CD4-positive, alpha-beta T cell treated with Interleukin-12 subunit alpha and Interleukin-12 subunit beta, for 1 hour (primary cell): ENCODE data around the gene PRRT3.

ENCODE experiments used
- DNase-seq: peaks from one replicate; pipeline ENCODE4 v3.0.0-alpha.2; 2020

Gene PRRT3

DNA sequence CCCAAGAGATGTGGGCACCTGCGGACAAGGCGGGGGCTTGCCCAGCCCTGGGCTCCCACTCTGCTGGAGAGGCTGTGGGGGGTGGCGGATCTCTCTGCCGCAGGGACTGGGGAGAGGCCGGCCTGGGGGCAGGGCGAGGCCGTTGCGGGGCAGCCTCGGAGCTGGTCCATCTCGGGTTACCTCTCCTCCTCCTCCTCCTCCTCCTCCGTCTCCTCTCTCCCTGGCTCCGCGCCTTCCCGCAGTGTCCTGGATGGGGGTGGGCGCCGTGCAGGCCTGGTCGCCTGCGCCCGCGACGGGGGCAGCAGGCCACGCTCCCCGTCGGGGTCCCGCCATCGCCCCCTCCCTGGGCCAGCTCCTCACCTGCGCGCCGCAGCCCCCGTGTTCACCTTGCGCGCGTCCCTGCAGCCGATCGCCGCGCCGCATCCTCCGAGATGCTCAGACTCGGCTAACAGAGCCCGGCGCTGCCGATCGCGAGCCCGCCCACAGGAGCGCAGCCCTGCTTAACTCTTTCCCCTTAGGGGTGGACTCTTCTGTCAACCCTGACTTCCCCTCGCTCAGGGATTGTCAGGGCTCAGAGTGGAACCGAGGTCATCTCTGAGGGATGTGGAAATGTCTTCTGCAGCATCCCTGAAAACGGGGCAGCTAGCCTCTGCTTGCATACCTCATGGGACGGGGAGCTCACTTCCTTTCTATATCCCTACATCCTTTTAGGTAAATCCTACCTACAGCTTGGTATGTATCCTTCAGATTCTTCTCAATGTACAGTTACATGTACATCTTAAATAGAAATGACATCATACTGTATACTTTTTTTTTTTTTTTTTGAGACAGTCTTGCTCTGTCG, at the start of gene PRRT3:
Gene PRRT3, minus strand, starts transcription at position 447 of the 844 bp plus-strand sequence. CDS start 2,293 bp downstream, outside the sequence.
- DNase-seq = peak; percentile 57

DNA sequence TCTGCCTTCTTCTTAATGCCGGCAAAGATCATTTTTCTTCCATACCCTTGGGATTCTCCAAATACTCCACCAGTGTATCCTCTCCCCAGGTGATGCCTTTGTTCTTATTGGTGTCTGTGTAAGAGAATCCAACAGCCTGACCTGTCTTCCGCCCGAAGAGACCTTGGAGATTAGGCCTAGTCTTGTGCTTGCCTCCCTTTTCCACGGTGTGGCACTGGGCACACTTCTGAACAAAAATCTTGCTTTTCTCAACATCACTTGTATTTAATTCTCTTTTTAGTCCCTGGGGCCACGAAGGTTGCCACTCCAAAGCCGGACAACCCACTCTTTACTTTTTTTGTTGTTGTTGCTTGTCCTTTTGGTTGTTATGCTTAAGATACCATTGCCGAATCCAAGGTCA, 48.5 kb upstream of the PRRT3 start:
- DNase-seq = no peak

DNA sequence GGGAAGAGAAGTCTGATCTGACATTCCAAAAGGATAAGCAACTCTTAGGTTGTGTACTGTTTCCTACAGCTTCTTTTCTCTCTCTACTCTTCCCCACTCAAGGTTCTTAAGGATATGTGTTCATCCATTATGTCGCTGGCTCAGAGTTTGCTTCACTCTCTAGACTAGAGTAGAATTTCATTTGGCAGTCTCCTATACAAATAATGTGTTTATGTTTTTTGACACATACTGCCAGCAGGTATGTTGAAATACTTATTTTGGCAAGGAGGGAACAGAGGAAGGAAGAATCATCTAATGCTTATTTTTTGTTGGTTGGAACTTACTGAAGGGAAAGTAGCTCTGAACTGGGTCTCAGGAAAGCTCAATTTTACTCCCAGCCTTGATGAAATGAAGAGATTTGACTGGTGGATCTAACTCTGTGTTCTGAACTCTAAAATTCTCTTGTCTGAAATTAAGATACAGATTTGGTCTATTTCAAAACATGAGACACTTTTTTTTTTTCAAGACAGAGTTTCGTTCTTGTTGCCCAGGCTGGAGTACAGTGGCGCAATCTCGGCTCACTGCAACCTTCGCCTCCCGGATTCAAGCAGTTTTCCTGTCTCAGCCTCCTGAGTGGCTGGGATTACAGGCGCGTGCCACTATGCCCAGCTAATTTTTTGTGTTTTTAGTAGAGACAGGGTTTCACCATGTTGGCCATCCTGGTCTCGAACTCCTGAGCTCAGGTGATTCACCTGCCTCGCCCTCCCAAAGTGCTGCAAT, 42.1 kb upstream of the PRRT3 start:
- no peak for DNase-seq

DNA sequence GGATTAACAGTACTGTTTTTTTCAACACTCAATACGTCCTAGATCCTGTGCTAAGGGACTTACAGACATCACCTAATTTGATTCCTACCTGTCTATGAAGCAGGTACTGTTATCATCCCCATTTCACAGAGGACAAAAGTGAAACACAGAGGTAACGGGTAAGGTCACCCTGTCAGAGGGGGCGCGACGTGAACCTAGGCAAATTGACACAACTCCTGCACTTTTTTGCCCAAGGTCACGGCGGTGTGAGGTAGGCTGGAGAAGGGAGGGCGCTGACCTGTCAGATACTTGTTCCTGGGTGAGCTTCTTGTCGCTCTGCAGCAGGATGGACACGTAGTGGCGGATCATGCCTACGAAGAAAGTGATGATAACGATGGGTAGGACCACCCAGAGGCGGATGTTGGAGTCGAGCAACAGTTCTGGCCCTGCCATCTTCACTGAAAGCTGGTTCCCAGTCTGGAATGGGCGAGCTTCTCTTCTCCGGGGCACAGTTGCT, 34.1 kb upstream of the PRRT3 start:
- no peak for DNase-seq

DNA sequence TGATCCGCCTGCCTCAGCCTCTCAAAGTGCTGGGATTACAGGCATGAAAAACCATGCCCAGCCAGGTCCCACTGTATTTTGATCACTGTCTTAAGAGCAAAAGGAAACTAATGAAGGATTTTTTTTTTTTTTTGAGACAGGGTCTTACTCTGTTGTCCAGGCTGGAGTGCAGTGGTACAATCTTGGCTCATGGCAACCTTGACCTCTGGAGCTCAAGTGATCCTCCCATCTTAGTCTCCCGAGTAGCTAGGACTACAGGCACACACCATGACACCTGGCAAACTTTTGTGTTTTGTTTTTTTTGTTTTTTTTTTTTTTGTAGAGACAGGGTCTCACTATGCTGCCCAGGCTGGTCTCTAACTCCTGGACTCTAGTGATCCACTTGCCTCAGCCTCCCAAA, 28.0 kb upstream of the PRRT3 start:
- DNase-seq = no peak

DNA sequence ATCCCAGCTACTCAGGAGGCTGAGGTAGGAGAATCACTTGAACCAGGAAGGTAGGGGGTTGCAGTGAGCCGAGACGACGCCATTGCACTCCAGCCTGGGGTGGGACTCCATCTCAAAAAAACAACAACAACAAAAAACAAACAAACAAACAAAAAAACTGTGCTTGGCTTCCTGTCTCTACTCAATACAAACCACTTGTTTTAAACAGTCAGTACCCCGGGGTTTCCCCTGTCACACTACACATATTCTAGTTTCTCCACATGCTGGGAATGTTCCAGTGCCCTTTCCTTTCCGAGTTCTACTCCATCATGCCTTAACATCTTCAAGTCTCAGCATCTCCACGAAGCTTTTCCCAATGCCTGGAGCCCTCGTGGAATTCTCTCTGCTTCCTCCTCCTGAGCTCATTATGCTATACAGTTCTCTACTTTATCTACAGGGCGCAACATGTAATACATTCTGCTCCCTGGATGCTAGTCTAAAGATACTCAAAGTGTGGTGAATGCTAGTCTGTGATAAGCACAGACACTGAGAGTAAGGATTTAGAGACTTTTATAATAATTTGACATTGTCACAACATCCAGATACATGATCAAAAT, 26.6 kb upstream of the PRRT3 start:
- no peak for DNase-seq

DNA sequence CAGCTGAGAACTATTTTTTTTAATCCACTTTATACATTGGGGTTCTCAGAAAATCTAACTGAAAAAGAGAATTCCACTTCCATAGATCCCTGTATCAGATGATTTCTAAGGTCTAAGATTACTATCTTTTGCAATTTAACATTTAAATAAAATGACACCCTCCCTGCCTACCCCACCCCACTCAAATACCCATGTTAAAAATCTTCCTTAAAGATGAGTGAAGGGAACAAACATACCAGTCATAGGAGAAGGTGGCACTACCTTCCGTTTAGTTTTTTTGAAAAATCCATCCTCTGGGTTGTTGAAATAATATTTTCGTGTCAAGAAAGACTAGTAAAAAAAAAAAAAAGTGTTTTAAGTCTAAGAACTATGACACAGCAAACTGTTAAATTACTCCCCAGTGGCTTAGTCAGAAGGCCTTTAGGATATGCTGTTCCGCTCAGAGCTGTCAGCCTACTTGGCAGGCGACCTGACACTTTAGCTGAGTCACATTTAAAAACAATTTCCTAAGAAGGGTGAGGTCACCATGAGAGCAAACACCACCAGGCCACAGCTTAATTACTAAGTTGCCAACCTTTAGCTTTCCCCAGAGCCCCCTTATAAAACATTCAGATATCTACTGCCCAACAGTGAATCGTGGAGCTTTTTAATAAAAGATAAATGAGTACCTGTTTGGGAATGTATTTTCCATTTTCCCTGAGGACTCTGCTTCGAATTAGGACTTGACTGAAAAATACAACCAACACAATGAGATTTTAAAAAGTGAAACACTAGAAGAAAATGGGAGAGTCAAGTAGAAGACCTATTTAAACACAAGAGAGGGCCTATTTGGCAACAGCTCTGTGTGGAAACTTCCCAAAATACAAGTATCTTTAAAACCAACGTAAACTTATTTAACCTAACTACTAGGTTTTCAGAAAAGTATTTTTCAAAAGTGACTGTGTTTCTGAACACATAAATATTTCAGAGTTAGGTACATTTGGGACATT, 24.8 kb upstream of the PRRT3 start:
- DNase-seq = no peak

DNA sequence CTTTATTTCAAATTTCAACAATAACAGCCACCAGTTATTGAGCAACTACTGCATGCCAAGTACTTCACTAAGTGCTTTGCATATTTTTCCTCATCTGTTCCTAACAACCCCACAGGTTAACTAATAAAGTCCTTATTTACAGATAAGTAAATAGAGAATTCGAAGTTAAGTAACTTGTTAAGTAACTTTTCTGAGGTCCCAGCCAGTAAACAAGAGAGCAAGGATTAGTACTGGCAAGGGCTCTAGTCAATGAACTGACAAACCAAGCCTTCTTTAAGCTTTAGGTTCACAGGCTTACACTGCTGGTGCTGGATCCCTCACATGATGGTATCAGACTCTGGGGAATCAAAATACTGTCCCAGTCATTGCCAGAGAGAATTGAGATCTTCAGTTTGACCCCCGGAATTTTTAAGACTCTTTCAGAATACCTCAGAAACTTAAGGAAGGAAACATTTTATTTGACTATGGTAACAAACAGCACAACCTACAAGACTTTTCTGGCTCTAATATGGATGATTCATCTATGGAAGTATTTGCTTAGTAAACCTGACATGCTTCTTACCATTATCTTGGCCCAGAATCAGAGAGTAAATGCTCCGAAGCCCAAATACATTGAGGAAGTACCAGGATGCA, 17.9 kb upstream of the PRRT3 start:
- DNase-seq = no peak

DNA sequence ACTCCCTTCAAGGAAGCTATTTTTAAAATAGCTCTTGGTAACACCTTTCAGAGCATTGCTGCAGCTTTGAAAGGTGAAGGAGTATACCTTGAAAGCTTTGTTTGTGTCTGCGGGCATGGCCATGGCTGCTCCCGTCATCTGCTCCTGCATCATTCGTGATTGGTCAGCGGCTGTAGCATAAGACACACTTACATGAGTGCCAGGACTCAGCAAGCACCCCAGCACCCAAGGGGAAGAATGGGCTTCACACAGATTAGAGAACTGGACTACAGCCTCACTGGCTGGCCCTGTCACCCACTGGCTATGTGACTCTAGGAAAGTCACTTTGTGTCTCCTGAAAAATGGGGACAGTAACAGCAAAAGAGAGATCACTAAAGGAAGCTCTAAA, 17.4 kb upstream of the PRRT3 start:
- no peak for DNase-seq

DNA sequence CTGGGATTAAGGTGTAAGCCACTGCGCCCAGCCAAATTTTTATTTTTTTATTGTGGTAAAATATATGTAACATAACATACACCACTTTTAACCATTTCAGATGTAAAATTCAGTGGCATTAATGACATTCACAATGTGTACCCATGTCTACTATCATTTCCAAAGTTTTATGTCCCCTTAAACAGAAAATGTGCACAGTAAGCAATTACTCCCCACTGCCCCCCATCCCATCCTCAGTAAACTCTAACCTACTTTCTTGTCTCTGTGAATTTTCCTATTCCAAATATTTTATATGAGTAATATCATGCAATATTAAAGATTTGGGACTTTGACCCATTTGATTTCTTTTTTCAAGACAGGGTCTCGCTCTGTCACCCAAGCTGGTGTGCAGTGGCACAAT, 14.6 kb upstream of the PRRT3 start:
- no peak for DNase-seq

DNA sequence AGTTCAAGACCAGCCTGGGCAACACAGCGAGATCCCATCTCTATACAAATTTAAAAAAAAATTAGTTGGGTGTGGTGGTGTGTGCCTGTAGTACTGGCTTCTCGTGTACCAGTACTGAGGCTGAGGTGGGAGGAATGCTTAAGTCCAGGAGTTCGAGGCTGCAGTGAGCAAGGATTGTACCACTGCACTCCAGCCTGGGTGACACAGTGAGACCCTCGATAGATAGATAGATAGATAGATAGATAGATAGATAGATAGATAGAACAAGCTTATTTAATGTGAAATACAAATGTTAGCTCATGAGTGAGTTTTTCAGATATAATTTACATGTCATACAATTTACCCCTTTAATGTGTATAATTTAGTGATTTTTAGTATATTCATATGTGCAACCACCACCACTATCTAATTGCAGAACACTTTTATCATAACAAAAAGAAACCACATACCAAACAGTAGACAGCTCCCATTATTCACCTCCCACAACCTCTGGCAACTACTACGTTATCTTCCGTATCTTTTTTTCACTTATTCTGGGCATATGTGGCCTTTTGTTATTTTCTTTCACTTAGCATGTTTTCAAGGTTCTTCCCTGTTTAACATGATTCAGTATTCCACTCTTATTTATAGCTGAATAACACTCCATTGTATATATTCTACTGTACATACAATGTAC, 13.1 kb upstream of the PRRT3 start:
- no peak for DNase-seq

DNA sequence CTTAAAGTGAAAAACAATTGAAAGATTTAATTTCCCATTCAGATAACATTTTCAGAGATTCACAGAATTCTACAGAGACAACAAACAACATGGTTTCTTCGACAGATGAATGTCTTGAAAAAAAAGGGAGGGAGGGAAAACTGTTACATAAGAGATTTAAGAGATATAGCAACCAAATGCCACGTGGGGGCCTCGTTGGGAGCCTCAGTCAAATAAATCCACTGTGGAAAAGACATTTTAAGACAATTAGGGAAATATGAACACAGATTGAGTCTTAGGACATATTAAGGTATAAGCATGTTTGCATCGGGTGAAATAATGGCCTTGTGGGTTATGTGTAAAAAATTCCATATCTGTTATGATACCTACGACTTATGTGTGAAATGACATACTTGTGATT, 5.0 kb upstream of the PRRT3 start:
- no peak for DNase-seq

DNA sequence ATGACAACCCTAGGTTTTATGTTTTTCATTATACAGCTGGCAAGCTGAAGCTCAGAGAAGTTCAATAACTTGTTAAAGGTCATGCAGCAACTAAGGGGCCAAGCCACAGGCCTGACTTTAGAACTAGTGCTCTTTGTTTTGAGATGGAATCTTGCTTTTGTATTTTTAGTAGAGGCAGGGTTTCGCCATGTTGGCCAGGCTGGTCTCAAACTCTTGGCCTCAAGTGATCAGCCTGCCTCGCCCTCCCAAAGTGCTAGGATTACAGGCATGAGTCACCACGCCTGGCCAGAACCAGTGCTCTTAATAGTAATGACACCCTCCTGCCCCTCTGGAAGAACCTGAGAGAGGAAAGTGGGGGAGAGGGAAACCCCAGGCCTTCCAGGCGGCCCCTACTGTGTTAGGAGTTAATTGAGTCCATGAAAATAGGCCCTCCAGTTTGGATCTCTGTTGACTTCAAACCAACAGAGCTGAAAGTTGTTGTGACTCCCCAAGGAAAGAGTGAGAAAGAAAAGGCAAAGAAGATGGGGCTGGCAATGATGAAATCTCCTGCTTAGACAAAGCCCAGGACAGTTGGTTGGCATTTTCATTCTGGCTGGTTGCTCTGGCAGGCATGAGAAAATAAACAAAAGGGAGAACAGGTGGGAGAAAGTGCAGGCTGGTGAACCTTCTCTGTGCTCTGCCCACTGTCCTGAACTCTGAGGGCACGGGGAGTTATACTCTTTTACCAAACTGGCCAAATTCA, 3.6 kb upstream of the PRRT3 start:
- no peak for DNase-seq

DNA sequence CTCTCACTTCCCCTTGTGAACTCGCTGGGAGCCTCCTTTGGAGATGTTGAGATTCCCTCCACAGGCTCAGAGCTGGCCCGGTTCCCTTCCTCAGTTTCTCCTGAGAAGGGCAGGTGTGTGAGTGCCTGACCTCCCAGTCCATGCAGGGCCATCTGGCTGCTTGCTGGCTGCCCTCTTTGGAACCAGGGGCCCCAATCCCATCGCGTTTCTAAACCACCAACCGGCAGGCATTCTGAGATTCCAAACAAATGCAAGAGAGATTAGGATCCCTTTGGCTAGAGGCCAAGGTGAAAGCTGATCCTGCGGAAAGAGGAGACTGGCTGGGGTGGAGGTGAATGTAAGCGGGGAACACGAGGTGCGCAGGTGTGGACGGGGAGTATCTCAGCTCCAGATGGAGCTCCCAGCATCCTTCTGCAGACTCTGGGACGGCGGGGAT, 2.9 kb upstream of the PRRT3 start:
- no peak for DNase-seq

DNA sequence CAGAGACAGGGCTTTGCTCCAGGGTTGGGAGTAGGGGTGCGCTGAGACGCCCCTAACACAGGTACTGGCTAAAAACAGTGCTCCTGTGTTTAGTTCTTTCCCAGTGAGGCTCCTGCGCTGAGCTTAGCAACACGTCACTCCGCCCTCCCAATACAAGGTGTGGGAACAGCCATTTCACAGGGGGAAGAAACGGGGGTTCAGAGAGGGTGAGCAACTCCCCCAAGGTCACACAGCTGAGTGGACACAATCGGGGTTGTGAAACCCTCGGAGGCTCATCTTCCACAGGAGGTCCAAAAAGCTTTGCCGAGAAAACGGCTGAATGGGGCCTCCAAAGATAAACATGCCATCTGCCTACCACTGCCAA, 628 bp downstream of the PRRT3 start:
- DNase-seq = no peak

DNA sequence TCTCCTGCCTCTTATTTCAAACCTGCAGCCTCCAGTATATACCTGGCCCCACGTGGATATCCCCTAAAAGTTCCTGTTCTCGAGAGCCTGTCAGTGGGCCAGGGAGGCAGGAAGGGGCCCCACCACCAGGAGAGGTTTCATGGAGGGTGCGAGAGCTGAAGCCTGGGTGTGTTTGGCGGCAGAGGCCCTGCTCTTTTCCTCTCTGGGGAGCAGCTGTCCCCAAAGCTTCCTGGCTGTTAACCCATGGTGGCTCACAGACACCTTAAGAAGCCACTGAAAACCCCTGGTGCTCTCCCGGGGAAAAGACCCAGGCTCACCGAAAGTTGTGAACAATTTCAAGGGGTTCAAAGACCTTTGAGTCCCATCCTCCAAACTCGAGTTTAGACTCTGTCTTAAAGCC, 1.1 kb downstream of the PRRT3 start:
- no peak for DNase-seq

DNA sequence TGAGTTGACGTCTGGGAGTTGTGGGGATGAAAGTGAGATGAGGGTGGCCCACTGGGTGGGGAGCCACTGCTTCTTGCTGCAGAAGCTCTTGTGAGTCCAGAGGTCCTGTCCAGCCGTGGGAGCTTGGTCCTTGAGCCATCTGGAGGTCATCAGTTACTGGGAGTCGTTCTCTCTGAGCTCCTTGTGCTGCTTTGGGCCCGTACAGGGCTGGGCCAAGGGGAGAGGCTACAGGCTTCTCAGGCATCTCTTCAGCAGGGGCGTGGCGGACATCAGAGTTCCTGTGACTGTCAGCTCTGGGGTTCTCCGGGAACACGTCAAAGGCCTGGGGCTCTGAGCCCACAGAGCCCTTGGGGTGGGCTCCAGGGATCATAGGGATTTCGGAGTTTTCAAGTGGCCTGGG, 2.6 kb downstream of the PRRT3 start:
- DNase-seq = no peak

DNA sequence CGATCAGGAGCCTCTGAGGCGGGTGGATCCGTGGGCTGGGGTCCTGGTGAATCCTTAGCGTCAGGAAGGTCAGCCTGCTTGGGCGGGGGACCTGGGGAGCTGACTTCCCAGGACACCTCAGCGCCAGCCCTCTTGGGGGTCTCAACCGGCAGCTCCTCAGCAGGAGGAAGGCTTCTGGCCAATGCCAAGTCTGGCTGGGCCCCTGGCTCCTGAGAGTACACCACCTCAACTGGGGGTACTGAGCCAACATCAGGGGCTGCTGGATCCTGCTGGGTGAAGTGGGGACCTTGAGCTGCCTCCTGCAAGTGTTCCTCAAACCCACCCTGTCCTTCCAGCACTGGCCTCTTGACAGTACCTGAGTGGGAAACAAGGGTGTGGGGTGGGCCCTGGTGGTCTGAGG, 3.1 kb downstream of the PRRT3 start:
- DNase-seq = no peak

DNA sequence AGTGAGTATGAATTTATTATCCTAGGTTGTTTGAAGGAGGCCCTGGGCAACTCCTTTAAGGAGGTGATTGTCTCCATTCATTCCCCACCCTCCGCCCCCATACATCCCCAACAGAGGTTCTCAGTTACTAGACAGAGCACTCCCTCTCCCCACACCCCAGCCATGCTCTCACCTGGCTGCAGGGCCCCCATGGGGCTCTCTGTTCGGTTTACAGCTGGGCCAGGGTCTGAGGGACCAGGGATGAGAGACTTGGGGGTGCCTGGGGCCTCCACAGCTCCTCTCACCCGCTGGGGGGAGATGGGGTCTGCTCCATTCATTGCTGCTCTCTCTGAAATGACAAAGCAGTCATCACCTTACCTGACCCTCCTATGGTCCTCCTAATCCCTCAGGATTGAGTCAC, 3.6 kb downstream of the PRRT3 start:
- no peak for DNase-seq
